Fibroblast of the aortic adventitia (primary cell): ENCODE results near the gene COL12A1. TPM values are rescaled to one million over a fixed set of nuclear protein-coding genes. Genes with fewer than 3 reads are reported as not detected.

Source experiments
- DNase-seq: peaks from one replicate; pipeline ENCODE4 v3.0.0-alpha.2; 2010; ENCODE audit warnings: low read depth
- H3K4me3 ChIP-seq: 2 replicates; pipeline ENCODE4 v1.5.1; 2011; ENCODE audit warnings: low read depth, mild to moderate bottlenecking, control low read depth, low read length, moderate library complexity
- total RNA-seq: library from RNA; depleted of rRNA; stranded (reverse); fragments of >200 nt; gene quantifications from 2 replicates; pipeline ENCODE4 v1.2.3, GENCODE V29; 2012; ENCODE audit warnings: low replicate concordance
- TF ChIP-seq, protein P1 (sequence below): IDR thresholded peaks from 2 replicates; pipeline ENCODE4 v1.5.1; 2011; ENCODE audit warnings: mild to moderate bottlenecking, low read length, control low read depth, inconsistent platforms; ENCODE audit not compliant: insufficient read depth

The COL12A1 gene
- total RNA-seq, 1 donor: 139 TPM

DNA sequence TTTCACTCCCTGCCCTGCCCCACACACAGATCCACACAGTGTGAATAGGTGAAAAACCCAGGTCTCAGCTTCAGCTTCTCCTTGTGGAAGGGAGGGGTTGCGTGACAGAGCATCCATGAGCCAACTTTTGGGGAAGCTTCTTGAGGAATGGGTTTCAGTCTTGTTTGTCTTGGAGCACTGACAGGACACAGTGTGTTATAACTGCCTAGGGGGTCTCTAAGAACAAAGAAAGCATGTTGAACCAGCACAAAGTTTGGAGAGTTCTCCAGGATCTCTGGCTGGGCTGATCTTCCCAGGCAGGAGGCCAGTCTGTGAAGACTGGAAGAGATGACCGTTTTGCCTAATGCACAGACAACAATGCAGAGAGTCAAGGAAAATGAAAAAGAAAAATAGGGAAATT, 164.5 kb downstream of the COL12A1 start:
- TF ChIP-seq, protein P1, sequence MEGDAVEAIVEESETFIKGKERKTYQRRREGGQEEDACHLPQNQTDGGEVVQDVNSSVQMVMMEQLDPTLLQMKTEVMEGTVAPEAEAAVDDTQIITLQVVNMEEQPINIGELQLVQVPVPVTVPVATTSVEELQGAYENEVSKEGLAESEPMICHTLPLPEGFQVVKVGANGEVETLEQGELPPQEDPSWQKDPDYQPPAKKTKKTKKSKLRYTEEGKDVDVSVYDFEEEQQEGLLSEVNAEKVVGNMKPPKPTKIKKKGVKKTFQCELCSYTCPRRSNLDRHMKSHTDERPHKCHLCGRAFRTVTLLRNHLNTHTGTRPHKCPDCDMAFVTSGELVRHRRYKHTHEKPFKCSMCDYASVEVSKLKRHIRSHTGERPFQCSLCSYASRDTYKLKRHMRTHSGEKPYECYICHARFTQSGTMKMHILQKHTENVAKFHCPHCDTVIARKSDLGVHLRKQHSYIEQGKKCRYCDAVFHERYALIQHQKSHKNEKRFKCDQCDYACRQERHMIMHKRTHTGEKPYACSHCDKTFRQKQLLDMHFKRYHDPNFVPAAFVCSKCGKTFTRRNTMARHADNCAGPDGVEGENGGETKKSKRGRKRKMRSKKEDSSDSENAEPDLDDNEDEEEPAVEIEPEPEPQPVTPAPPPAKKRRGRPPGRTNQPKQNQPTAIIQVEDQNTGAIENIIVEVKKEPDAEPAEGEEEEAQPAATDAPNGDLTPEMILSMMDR: no peak
- H3K4me3 ChIP-seq: no peak overlapping the region
- no peak for DNase-seq

Other genes starting within 250 kb of the COL12A1 start
- 34.1 and 197 TPM in 2 replicates for gene COX7A2, start 37.7 kb upstream of the COL12A1 start, total RNA-seq
- 93.9 and 136 TPM in 2 replicates for gene TMEM30A, start 78.7 kb upstream of the COL12A1 start, total RNA-seq